Neural cell (in vitro differentiated cells): Measurements from ENCODE around the gene CUX1.
"Not testable (repeated sequence)": the region's sequence is repeated elsewhere in the genome, so short reads cannot be mapped to it uniquely, and the experiment has no call there.

Experiments used
- EP300 ChIP-seq: fragments of 450-650 bp; conservative IDR thresholded peaks from 2 replicates; pipeline ENCODE4 v1.6.1; 2014; ENCODE audit warnings: antibody characterized with exemption, mild to moderate bottlenecking, moderate library complexity; ENCODE audit not compliant: poor library complexity, severe bottlenecking
- EZH2 ChIP-seq: fragments of 200-600, 300-800 bp; shearing (Covaris generic), sonication (generic); IDR thresholded peaks from 2 replicates; pipeline ENCODE4 v1.6.1; 2014; ENCODE audit warnings: antibody characterized with exemption, low read length, borderline replicate concordance, mild to moderate bottlenecking; ENCODE audit not compliant: insufficient read depth, poor library complexity, severe bottlenecking
- MXI1 ChIP-seq: fragments of 450-650 bp; conservative IDR thresholded peaks from 2 replicates; pipeline ENCODE4 v1.6.1; 2014; ENCODE audit warnings: antibody characterized with exemption, mild to moderate bottlenecking; ENCODE audit not compliant: poor library complexity, severe bottlenecking
- RAD21 ChIP-seq: fragments of 450-650 bp; conservative IDR thresholded peaks from 2 replicates; pipeline ENCODE4 v1.6.1; 2014; ENCODE audit warnings: antibody characterized with exemption, mild to moderate bottlenecking, moderate library complexity
- TAF1 ChIP-seq: IDR thresholded peaks from 2 replicates; pipeline ENCODE4 v1.6.1; 2012; ENCODE audit warnings: low read depth
- TF ChIP-seq, protein P1 (sequence below): fragments of 450-650 bp; IDR thresholded peaks from 2 replicates; pipeline ENCODE4 v1.5.1; 2014; ENCODE audit warnings: antibody characterized with exemption, mild to moderate bottlenecking, moderate library complexity; ENCODE audit not compliant: poor library complexity, severe bottlenecking

DNA sequence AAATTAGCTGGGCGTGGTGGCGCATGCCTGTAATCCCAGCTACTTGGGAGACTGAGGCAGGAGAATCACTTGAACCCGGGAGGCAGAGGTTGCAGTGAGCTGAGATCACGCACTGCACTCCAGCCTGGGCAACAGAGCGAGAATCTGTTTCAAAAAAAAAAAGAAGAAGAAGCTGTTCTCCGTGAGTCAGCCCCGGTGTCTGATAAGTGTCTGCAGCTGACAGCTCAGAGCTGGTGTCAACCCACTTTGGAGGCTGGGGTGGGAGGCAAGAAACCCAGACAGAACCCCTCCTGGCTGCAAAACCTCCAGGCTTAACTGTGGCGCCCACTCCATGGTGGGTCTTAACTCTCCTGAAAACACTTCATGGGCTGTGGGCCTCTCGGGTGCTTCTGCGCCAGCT lies 170.6 kb downstream of the CUX1 start:
- TF ChIP-seq EP300, MXI1, RAD21, TAF1, EZH2: not testable (repeated sequence)
- TF ChIP-seq, protein P1, sequence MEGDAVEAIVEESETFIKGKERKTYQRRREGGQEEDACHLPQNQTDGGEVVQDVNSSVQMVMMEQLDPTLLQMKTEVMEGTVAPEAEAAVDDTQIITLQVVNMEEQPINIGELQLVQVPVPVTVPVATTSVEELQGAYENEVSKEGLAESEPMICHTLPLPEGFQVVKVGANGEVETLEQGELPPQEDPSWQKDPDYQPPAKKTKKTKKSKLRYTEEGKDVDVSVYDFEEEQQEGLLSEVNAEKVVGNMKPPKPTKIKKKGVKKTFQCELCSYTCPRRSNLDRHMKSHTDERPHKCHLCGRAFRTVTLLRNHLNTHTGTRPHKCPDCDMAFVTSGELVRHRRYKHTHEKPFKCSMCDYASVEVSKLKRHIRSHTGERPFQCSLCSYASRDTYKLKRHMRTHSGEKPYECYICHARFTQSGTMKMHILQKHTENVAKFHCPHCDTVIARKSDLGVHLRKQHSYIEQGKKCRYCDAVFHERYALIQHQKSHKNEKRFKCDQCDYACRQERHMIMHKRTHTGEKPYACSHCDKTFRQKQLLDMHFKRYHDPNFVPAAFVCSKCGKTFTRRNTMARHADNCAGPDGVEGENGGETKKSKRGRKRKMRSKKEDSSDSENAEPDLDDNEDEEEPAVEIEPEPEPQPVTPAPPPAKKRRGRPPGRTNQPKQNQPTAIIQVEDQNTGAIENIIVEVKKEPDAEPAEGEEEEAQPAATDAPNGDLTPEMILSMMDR = not testable (repeated sequence)
